ENCODE results near the gene MSH2.

DNA sequence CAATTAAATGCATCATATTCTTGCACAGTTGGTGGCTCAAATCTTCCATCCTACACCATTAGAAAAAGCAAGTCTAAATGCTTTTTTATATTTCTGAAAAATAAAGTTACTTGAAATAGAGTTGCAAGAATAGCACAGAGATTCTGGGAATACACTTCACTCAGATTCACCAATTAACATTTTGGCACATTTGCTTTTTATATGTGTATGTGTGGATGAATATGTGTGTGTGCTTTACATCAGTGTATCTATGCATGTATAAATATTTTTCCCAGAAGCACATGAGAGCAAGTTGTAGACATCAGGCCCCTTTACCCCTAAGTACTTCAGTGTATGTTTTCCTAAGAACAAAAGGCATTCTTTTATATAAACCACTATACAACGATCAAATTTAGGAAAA is 27.6 kb upstream of the MSH2 start:
- TF ChIP-seq POLR2AphosphoS5 (IDR thresholded peaks at IDR 0.05; ENCODE audit: borderline replicate concordance, low read depth, low read length) (no peak), EZH2 (IDR thresholded peaks at IDR 0.05) (no peak)

Data from SK-N-MC (cell line).